Measurements from ENCODE around the gene ZNF275. TPM values are rescaled to one million over a fixed set of nuclear protein-coding genes. Genes with fewer than 3 reads are reported as not detected.

ZNF275 gene
- total and polyA plus RNA-seq, 12 donors: 2.3 to 10.1 (median 7.2) TPM

DNA sequence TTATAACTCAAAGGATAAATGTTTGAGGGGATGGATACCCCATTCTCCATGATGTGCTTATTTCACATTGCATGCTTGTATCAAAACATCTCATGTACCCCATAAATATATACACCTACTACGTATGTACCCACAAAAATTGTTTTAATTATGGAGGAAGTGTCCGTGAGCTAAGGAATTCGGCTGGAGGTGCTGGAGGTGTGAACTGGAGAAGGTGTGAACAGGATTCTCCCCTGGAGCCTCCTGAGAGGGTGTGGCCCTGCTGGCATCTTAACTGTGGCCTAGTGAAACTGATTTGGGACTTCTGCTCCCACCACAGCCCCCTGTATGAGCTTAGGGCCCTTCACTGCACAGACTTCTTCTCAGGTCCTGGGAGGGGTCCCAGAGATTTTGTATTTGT, 43.8 kb downstream of the ZNF275 start:
- Histone ChIP-seq H3K4me1 (peaks cover 0 to 4% (median 0%) of the 10 kb centered on the region in 9 donors), H3K36me3 (no peaks in the 10 kb centered on the region), H3K27ac (no peak overlapping the region), H3K27me3 (peaks cover 0 to 11% (median 0%) of the 10 kb centered on the region in 7 donors), H3K4me3 (no peak overlapping the region), H3K9me3 (peaks cover 0 to 9% (median 0%) of the 10 kb centered on the region in 11 donors)
- TF ChIP-seq, protein P1, sequence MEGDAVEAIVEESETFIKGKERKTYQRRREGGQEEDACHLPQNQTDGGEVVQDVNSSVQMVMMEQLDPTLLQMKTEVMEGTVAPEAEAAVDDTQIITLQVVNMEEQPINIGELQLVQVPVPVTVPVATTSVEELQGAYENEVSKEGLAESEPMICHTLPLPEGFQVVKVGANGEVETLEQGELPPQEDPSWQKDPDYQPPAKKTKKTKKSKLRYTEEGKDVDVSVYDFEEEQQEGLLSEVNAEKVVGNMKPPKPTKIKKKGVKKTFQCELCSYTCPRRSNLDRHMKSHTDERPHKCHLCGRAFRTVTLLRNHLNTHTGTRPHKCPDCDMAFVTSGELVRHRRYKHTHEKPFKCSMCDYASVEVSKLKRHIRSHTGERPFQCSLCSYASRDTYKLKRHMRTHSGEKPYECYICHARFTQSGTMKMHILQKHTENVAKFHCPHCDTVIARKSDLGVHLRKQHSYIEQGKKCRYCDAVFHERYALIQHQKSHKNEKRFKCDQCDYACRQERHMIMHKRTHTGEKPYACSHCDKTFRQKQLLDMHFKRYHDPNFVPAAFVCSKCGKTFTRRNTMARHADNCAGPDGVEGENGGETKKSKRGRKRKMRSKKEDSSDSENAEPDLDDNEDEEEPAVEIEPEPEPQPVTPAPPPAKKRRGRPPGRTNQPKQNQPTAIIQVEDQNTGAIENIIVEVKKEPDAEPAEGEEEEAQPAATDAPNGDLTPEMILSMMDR (IDR thresholded peaks at IDR 0.05): no peak
- DNase-seq (no peak), ATAC-seq (no peak)
- intact Hi-C loops (cut with DNase I): no loop called here
- WGBS, 2 donors: 87 to 91% methylated on average over 3 of the region's 3 CpGs

- peaks cover 0 to 6% (median 0%) of the 10 kb centered on the region in 7 donors for H3K27me3 ChIP-seq
- peaks cover 0 to 9% (median 0%) of the 10 kb centered on the region in 11 donors for H3K9me3 ChIP-seq
- intact Hi-C loops (cut with DNase I): no loop called here
- H3K4me3 ChIP-seq: no peak overlapping the region
- no peaks in the 10 kb centered on the region for H3K36me3 ChIP-seq
- peaks cover 0 to 4% (median 0%) of the 10 kb centered on the region in 9 donors for H3K4me1 ChIP-seq
- DNase-seq (no peak), ATAC-seq (no peak)
- TF ChIP-seq, protein P1 (IDR thresholded peaks at IDR 0.05): no peak
- no peak overlapping the region for H3K27ac ChIP-seq
- WGBS, 2 donors: 87 to 97% methylated on average over 4 of the region's 4 CpGs
Measured at GRCh38 chrX:153378607-153379006, 44.7 kb downstream of the ZNF275 start.

DNA sequence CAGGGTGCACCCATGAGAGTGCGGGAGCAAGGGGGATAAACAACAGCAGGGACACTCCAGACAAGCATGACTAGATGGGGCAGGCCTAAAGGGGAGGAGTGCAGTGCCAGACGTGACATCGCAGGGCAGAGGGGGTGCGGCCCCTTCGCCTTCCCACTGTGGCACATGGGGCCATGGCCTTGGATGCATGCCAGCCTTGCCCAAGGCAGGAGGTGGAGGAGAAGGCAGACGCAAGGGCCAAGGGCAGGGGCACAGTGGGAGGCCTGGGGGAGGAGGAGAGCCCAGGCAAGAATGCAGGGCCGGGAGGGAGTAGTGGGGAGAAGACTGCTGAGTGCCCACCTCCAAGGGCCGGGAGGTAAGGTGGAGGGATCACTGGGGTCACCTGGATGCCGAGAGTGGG, 45.6 kb downstream of the ZNF275 start:
- intact Hi-C loops (cut with DNase I): no loop called here
- Histone ChIP-seq H3K4me1 (peaks cover 0 to 4% (median 0%) of the 10 kb centered on the region in 9 donors), H3K27me3 (peaks cover 0 to 6% (median 0%) of the 10 kb centered on the region in 7 donors), H3K36me3 (no peaks in the 10 kb centered on the region), H3K4me3 (no peak overlapping the region), H3K9me3 (peaks cover 0 to 9% (median 0%) of the 10 kb centered on the region in 11 donors), H3K27ac (no peak overlapping the region)
- 75 to 76% methylated on average over 9 of the region's 9 CpGs for WGBS, 2 donors
- peak in 1 of 8 donors; percentile 35 for ATAC-seq
- TF ChIP-seq, protein P1 (IDR thresholded peaks at IDR 0.05): no peak
- no peak for DNase-seq

DNA sequence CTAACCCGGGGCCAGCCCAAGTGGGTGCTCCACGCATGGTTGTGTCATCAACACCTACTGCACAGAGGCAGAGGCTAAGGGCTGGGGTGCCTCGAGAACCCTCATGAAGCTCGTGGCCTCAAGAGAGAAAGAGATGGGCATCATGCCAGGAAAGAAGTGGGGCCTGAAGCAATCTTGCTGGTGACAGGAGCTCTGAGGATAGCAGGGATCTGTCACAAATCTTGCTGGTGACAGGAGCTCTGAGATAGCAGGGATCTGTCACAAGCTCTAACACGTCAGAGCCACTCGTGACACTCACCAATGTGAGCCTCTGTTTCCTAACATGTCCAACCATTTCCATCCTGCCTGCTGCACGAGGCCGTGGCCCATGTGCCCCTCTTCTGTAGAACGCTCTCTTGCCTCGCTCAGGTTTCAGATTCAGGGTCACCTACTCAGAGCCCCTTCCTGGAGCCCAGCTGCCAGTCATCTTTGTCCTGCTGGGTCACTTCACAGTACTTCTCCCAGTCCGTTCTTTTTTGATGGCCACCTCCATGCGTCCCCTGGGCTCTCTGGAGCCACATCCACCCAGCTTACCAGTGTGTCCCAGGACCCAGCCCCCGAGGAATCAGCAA, 46.1 kb downstream of the ZNF275 start:
- 38 to 46% methylated on average over 13 of the region's 13 CpGs for WGBS, 2 donors
- no peak for DNase-seq
- peaks cover 0 to 9% (median 0%) of the 10 kb centered on the region in 11 donors for H3K9me3 ChIP-seq
- no peaks in the 10 kb centered on the region for H3K36me3 ChIP-seq
- ATAC-seq: peak in 7 of 8 donors; percentile 20 to 84 (median 45)
- H3K27ac ChIP-seq: peak overlapping the region in 3 of 10 donors; percentile 0 to 58 (median 28)
- peaks cover 0 to 6% (median 0%) of the 10 kb centered on the region in 7 donors for H3K27me3 ChIP-seq
- no peak overlapping the region for H3K4me3 ChIP-seq
- TF ChIP-seq, protein P1 (IDR thresholded peaks at IDR 0.05): no peak
- H3K4me1 ChIP-seq: peaks cover 0 to 4% (median 0%) of the 10 kb centered on the region in 9 donors
- intact Hi-C loops (cut with DNase I): loop anchor here in 1 of 10 donors (10.0 kb wide), 2 partner anchors 55 to 295 kb away; partner anchors contain the start of gene PNMA6F
